Immature natural killer cell (primary cell): Measurements from ENCODE around the gene GSTM1. TPM values are rescaled to one million over a fixed set of nuclear protein-coding genes. Genes with fewer than 3 reads are reported as not detected.

Experiments used
- DNase-seq, 3 donors: peaks; one replicate each; pipeline ENCODE4 v3.0.0; 2022; ENCODE audit warnings: mixed read lengths in 1 of 3
- H3K27ac Mint-ChIP-seq, 6 donors: one replicate each; pipeline ENCODE4 v1.8.0; 2020; ENCODE audit warnings: mixed read lengths in 6 of 6, mild to moderate bottlenecking in 5 of 6, inconsistent platforms in 4 of 6, moderate library complexity in 3 of 6
- H3K27me3 Mint-ChIP-seq, 3 donors: one replicate each; pipeline ENCODE4 v1.8.0; 2020 to 2021; ENCODE audit warnings: low read depth in 3 of 3, mild to moderate bottlenecking in 3 of 3, mixed read lengths in 3 of 3, moderate library complexity in 3 of 3, inconsistent platforms in 1 of 3
- H3K36me3 Mint-ChIP-seq, 3 donors: one replicate each; pipeline ENCODE4 v1.8.0; 2020; ENCODE audit warnings: mixed read lengths in 3 of 3, inconsistent platforms in 2 of 3, mild to moderate bottlenecking in 2 of 3
- H3K4me1 Mint-ChIP-seq, 2 donors: one replicate each; pipeline ENCODE4 v1.8.0; 2020; ENCODE audit warnings: inconsistent platforms in 2 of 2, mild to moderate bottlenecking in 2 of 2, mixed read lengths in 2 of 2, moderate library complexity in 1 of 2
- H3K4me3 Mint-ChIP-seq, 5 donors: one replicate each; pipeline ENCODE4 v1.8.0; 2020; ENCODE audit warnings: mild to moderate bottlenecking in 5 of 5, mixed read lengths in 5 of 5, inconsistent platforms in 3 of 5, moderate library complexity in 3 of 5
- H3K9me3 Mint-ChIP-seq, 6 donors: one replicate each; pipeline ENCODE4 v1.8.0; 2020; ENCODE audit warnings: mild to moderate bottlenecking in 6 of 6, mixed read lengths in 6 of 6, inconsistent platforms in 4 of 6, moderate library complexity in 3 of 6
- polyA plus RNA-seq, 3 donors: library from polyadenylated mRNA; unstranded; fragments of 300-500 nt; fragmentation: Illumina TruSeq; gene quantifications; one replicate each; pipeline ENCODE4 v1.2.3, GENCODE V29; 2021

The GSTM1 gene
- polyA plus RNA-seq, 3 donors from 2014 or later = 35.4 TPM; not detected in 2

DNA sequence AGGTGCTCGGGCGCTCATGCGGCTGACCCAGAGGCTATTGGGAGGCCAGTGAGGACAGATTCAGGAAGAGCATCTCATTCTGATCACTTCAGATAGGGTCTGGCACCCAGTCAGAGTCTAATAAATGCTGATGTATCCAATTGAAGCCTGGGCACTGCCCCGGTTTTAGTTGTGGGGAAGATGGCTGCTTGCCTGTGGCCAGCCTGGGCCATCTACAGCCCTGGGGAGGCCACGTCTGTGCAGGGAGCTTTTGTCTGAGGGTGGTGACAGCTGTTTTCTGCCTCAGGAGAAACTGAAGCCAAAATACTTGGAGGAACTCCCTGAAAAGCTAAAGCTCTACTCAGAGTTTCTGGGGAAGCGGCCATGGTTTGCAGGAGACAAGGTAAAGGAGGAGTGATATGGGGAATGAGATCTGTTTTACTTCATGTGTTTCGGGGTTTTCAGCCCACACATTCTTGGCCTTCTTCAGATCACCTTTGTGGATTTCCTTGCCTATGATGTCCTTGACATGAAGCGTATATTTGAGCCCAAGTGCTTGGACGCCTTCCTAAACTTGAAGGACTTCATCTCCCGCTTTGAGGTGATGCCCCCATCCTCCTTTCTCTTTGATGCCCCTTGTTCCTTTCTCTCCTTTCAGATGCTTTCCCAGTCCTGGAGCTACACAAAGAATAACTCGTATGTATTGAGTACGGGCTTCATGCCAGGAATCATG is 27.2 kb downstream of the GSTM1 start:
- Mint-ChIP-seq H3K4me3 (no peak overlapping the region), H3K27ac (no peak overlapping the region), H3K27me3 (peaks cover 2 to 4% (median 3%) of the 10 kb centered on the region in 3 donors), H3K4me1 (no peaks in the 10 kb centered on the region), H3K9me3 (peaks cover 0 to 4% (median 0%) of the 10 kb centered on the region in 6 donors), H3K36me3 (no peaks in the 10 kb centered on the region)
- no peak for DNase-seq

GRCh38 chr1:109716121-109716520 is 28.5 kb downstream of the GSTM1 start:
- H3K27me3 Mint-ChIP-seq = peaks cover 2 to 4% (median 3%) of the 10 kb centered on the region in 3 donors
- H3K4me3 Mint-ChIP-seq = no peak overlapping the region
- no peaks in the 10 kb centered on the region for H3K9me3 Mint-ChIP-seq

DNA sequence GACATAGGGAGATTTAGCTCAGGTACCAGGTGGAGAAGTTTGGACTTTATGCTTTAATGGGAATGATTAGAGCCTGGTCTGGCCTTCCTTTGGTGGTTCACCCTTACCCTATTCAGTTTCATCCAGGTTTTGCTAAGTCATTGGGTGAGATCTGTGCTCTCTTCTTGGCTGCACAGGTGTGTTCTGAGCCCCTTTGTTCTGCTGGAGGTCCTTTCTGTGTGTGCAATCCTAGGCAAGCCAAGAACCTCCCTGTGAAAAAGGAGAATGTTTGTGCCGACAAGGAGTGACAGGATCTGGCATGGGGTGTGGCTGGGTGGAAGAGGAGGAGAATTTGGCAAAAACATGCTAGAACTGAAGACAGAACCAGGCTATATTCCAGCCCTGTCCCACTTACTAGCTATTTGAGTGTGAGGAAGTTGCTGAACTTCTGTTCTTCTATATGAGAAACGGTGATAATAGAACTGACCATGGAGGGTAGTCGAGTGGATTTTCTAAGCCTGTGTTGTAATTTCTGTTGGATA is 29.0 kb downstream of the GSTM1 start:
- Mint-ChIP-seq H3K36me3 (no peaks in the 10 kb centered on the region), H3K27me3 (peaks cover 2 to 4% (median 2%) of the 10 kb centered on the region in 3 donors), H3K4me3 (no peak overlapping the region), H3K27ac (no peak overlapping the region), H3K9me3 (no peaks in the 10 kb centered on the region), H3K4me1 (no peaks in the 10 kb centered on the region)
- no peak for DNase-seq

More at GRCh38 chr1:109716121-109716520, 28.5 kb downstream of the GSTM1 start:
- no peak for DNase-seq
- no peaks in the 10 kb centered on the region for H3K4me1 Mint-ChIP-seq
- no peak overlapping the region for H3K27ac Mint-ChIP-seq
- H3K36me3 Mint-ChIP-seq = no peaks in the 10 kb centered on the region

- DNase-seq = no peak
- Mint-ChIP-seq H3K9me3 (no peaks in the 10 kb centered on the region), H3K4me3 (no peak overlapping the region), H3K27ac (peak overlapping the region in 1 of 6 donors; percentile 52), H3K36me3 (no peaks in the 10 kb centered on the region), H3K4me1 (no peaks in the 10 kb centered on the region), H3K27me3 (peaks cover 0 to 4% (median 2%) of the 10 kb centered on the region in 3 donors)
Measured at GRCh38 chr1:109717729-109718128, 30.1 kb downstream of the GSTM1 start.

DNA sequence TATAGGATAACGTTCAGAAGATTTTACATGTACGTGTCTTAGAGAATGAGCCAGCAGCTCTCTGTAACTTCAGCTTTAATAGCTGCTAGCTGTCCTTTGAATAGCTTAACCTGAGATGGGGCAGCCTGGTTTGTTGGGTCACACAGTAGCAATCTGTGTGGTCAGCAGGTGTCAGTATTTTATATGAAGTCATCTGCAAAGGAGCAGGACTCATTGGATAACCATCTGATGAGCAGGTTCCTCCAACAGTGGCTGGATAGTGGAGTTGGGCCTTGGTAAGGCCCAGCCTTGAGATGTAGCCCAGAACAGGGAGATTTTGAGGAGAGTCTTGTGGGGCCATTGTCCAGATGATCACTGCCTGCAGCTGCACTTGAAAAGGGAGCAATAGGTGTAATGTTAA is 30.9 kb downstream of the GSTM1 start:
- Mint-ChIP-seq H3K27ac (no peak overlapping the region), H3K4me3 (no peak overlapping the region), H3K4me1 (no peaks in the 10 kb centered on the region), H3K9me3 (no peaks in the 10 kb centered on the region), H3K27me3 (peaks cover 0 to 3% (median 2%) of the 10 kb centered on the region in 3 donors), H3K36me3 (no peaks in the 10 kb centered on the region)
- DNase-seq = no peak

GRCh38 chr1:109719337-109719837 is 31.8 kb downstream of the GSTM1 start:
- Mint-ChIP-seq H3K9me3 (no peaks in the 10 kb centered on the region), H3K27ac (no peak overlapping the region), H3K27me3 (peaks cover 0 to 2% (median 2%) of the 10 kb centered on the region in 3 donors), H3K4me3 (no peak overlapping the region), H3K4me1 (no peaks in the 10 kb centered on the region), H3K36me3 (no peaks in the 10 kb centered on the region)
- DNase-seq = no peak

DNA sequence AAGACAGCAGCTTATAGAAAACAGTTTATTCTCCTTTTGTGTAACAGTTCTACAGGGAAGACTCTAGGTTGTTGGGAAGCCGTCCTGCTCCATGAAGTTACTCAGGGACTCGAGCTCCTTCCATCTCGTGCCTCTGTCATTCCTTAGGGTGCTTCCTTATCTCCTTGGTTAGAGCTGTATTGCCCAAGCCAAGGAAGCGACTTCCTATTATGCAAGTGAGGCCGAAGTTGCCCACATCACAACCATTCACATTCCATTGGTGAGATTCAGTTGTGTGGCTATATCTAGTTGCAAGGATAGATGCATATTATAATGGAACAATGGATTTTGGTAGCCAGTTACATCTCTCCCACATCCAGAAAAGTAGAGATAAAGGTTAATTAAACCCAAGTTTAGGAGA is 33.4 kb downstream of the GSTM1 start:
- Mint-ChIP-seq H3K4me3 (no peak overlapping the region), H3K36me3 (no peaks in the 10 kb centered on the region), H3K4me1 (no peaks in the 10 kb centered on the region), H3K27me3 (peaks cover 2% of the 10 kb centered on the region in 3 donors), H3K9me3 (no peaks in the 10 kb centered on the region), H3K27ac (no peak overlapping the region)
- no peak for DNase-seq

GRCh38 chr1:109721971-109722370 is 34.4 kb downstream of the GSTM1 start:
- Mint-ChIP-seq H3K4me1 (no peaks in the 10 kb centered on the region), H3K27ac (no peak overlapping the region), H3K36me3 (no peaks in the 10 kb centered on the region), H3K9me3 (no peaks in the 10 kb centered on the region), H3K4me3 (no peak overlapping the region), H3K27me3 (peaks cover 2% of the 10 kb centered on the region in 3 donors)
- no peak for DNase-seq

DNA sequence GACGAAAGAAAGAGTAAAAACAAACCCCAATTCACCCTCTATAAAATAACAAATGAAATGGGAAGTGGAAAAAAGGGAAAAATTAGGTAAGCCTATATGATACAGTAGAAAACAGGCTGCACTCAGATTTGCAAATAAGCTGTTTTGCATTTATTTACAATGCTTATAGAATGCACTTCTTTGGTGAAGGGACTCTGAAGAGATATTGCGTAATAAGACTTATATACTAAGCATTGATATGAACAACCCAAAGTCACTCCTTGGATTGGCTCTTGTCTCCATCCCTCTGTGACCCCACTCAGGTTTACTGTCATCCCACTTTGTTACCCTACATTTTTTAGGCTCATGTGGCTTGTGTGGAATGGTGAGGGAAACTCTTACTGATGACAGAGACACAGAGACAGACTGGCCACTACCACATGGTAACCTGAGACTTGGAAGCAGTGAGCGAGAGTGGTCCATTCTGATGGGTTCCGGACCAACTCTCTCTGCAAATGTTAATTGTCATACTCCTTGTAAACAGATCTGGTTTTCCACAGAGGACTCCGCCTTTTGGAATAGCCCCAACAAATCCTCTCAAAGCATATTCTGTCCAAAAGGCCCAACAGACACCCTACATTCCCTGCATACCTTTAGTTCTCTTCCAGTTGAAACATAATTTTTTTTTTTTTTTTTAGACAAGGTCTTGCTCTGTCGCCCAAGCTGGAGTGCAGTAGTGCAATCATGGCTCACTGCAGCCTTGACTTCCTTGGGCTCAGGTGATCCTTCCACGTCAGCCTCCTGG is 35.5 kb downstream of the GSTM1 start:
- Mint-ChIP-seq H3K27me3 (peaks cover 0 to 5% (median 2%) of the 10 kb centered on the region in 3 donors), H3K4me3 (no peak overlapping the region), H3K9me3 (no peaks in the 10 kb centered on the region), H3K4me1 (no peaks in the 10 kb centered on the region), H3K27ac (no peak overlapping the region), H3K36me3 (no peaks in the 10 kb centered on the region)
- no peak for DNase-seq

GRCh38 chr1:109724933-109725332 is 37.3 kb downstream of the GSTM1 start:
- no peak for DNase-seq
- Mint-ChIP-seq H3K9me3 (no peaks in the 10 kb centered on the region), H3K4me1 (no peaks in the 10 kb centered on the region), H3K36me3 (no peaks in the 10 kb centered on the region), H3K27me3 (peaks cover 0 to 5% (median 3%) of the 10 kb centered on the region in 3 donors), H3K4me3 (no peak overlapping the region), H3K27ac (no peak overlapping the region)

DNA sequence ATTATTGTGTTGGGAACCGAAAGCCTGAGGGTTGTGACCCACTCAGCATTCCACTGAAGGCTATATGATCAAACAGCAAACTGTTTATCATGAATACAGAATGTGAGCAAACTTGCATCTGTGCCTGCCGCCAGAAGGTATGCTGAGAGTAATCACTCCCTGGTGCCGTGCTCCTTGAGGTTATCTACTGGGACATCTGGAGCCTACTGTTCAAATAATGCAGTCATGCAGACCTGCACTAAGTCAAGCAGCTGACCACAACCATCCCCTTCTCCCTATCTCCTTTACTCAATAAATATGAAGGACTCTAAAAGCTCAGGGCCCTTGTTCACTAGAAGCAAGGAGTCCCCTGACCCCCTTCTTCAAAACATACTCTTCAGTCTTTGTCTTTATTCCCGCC is 37.9 kb downstream of the GSTM1 start:
- Mint-ChIP-seq H3K27me3 (peaks cover 0 to 5% (median 3%) of the 10 kb centered on the region in 3 donors), H3K4me3 (no peak overlapping the region), H3K4me1 (no peaks in the 10 kb centered on the region), H3K36me3 (no peaks in the 10 kb centered on the region), H3K9me3 (no peaks in the 10 kb centered on the region), H3K27ac (no peak overlapping the region)
- DNase-seq = no peak

- Mint-ChIP-seq H3K4me1 (no peaks in the 10 kb centered on the region), H3K9me3 (no peaks in the 10 kb centered on the region), H3K36me3 (no peaks in the 10 kb centered on the region), H3K27me3 (peaks cover 0 to 5% (median 3%) of the 10 kb centered on the region in 3 donors), H3K27ac (no peak overlapping the region), H3K4me3 (no peak overlapping the region)
- no peak for DNase-seq
Measured at GRCh38 chr1:109726007-109726406, 38.4 kb downstream of the GSTM1 start.

DNA sequence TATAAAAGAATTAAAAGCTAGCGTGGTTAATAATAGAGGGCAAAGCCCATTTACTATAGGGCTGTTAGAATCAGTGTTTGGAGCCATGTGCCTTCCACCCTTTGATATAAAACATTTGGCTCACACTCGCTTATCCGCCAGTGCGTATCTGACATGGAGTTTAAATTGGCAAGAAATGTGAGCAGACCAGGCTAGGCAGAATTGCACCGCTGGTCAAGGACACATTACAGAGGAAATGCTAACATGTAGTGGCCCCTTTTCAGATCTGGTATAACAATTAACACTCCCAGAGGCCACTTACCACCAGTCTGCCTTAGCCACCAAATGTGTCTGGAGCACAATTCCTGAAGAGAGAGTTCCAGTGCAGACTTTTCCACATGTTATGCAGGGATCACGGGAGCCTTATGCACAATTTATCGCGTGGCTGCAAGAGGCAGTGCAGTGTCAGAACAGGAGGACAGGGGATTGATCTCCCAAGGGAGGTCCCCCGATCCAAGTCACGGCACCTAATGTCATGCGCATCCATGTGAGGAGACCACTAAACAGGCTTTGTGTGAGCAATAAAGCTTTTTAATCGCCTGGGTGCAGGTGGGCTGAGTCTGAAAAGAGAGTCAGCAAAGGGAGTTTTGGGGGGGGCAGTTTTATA is 39.2 kb downstream of the GSTM1 start:
- Mint-ChIP-seq H3K4me1 (no peaks in the 10 kb centered on the region), H3K27me3 (peaks cover 0 to 5% (median 3%) of the 10 kb centered on the region in 3 donors), H3K4me3 (no peak overlapping the region), H3K9me3 (no peaks in the 10 kb centered on the region), H3K27ac (no peak overlapping the region), H3K36me3 (no peaks in the 10 kb centered on the region)
- DNase-seq = no peak

GRCh38 chr1:109728870-109729269 is 41.3 kb downstream of the GSTM1 start:
- no peaks in the 10 kb centered on the region for H3K36me3 Mint-ChIP-seq
- DNase-seq = no peak
- H3K27me3 Mint-ChIP-seq = peaks cover 2 to 5% (median 3%) of the 10 kb centered on the region in 3 donors
- no peak overlapping the region for H3K27ac Mint-ChIP-seq
- H3K9me3 Mint-ChIP-seq = no peaks in the 10 kb centered on the region
- no peaks in the 10 kb centered on the region for H3K4me1 Mint-ChIP-seq
- H3K4me3 Mint-ChIP-seq = no peak overlapping the region
